GM12878 (cell line): ENCODE data around the gene FITM1. TPM values are rescaled to one million over a fixed set of nuclear protein-coding genes. Genes with fewer than 3 reads are reported as not detected.

Source experiments
- ATAC-seq: fragments of 200-7000 bp; cut with Tn5 transposase; 3 replicates; pipeline ENCODE4 v1.9.1; 2020; ENCODE audit warnings: mild to moderate bottlenecking, moderate library complexity
- BruUV-seq: library from RNA; stranded (reverse); fragments of 400-500 nt; replicated peaks from 2 replicates; lab custom pipeline; 2021; lab: Mats Ljungman, UMichigan
- CTCF ChIA-PET: fragments of 300-600 bp; sonication (Branson Sonifier 250); formaldehyde crosslinking; extraction: SDS; loops from one replicate; lab custom pipeline; 2021; ENCODE audit warnings: inconsistent platforms; lab: Yijun Ruan, JAX
- POLR2A ChIA-PET: fragments of 350-600 bp; formaldehyde crosslinking; extraction: SDS; loops from one replicate; lab custom pipeline; 2021; ENCODE audit warnings: inconsistent platforms; lab: Charles Lee
- RAD21 ChIA-PET: fragments of 300-600 bp; sonication (Branson Sonifier 250); formaldehyde crosslinking; loops from one replicate; lab custom pipeline; 2023; ENCODE audit warnings: antibody characterized with exemption; ENCODE audit not compliant: unreplicated experiment; lab: Charles Lee
- SMC1A ChIA-PET: fragments of 300-600 bp; sonication (Branson Sonifier 250); formaldehyde crosslinking; loops from one replicate; lab custom pipeline; 2023; ENCODE audit not compliant: unreplicated experiment, uncharacterized antibody; lab: Charles Lee
- DNase-seq: peaks from one replicate; pipeline ENCODE4 v3.0.0-alpha.2; 2011; ENCODE audit warnings: low read depth, low spot score
- FAIRE-seq: peaks from 3 replicates; lab custom pipeline; 2011; peaks lifted over from hg19 to GRCh38; lab: Jason Lieb, UNC
- H2AFZ ChIP-seq: 2 replicates; pipeline ENCODE4 v1.6.0; 2011; ENCODE audit warnings: low read depth, low read length, control low read depth; ENCODE audit not compliant: control insufficient read depth
- H3K27ac ChIP-seq: 2 replicates; pipeline ENCODE4 v1.5.1; 2011; ENCODE audit warnings: control low read depth; ENCODE audit not compliant: control insufficient read depth, insufficient read depth
- H3K27me3 ChIP-seq, 2 experiments: replicated peaks in 1 of 2; 2 replicates each; pipeline versions ENCODE4 v1.6.0 to v1.6.1; 2011; ENCODE audit warnings: low read length in 1 of 2; ENCODE audit not compliant: control insufficient read depth in 2 of 2, insufficient read depth in 2 of 2
- H3K36me3 ChIP-seq, 2 experiments: 2 replicates each; pipeline ENCODE4 v1.5.1; 2011; ENCODE audit warnings: low read length in 1 of 2; ENCODE audit not compliant: control insufficient read depth in 2 of 2, insufficient read depth in 2 of 2
- H3K4me1 ChIP-seq: 2 replicates; pipeline ENCODE4 v1.6.1; 2011; ENCODE audit warnings: mild to moderate bottlenecking, low read length, moderate library complexity, mixed read lengths; ENCODE audit not compliant: control insufficient read depth, insufficient read depth
- H3K4me2 ChIP-seq: 2 replicates; pipeline ENCODE4 v1.6.0; 2011; ENCODE audit warnings: control low read depth; ENCODE audit not compliant: control insufficient read depth, insufficient read depth
- H3K4me3 ChIP-seq: fragments of 200-600 bp; sonication (generic); 2 replicates; pipeline ENCODE4 v1.5.1; 2016
- H3K79me2 ChIP-seq: 2 replicates; pipeline ENCODE4 v1.6.0; 2011; ENCODE audit warnings: low read length; ENCODE audit not compliant: control insufficient read depth, insufficient read depth
- H3K9ac ChIP-seq: 2 replicates; pipeline ENCODE4 v1.8.0; 2011; ENCODE audit warnings: low read length, control low read depth, mixed read lengths; ENCODE audit not compliant: control insufficient read depth, insufficient read depth
- H3K9me3 ChIP-seq: replicated peaks from 3 replicates; pipeline ENCODE4 v1.5.1; 2011; ENCODE audit warnings: mild to moderate bottlenecking, low read length; ENCODE audit not compliant: control insufficient read depth, insufficient read depth
- H4K20me1 ChIP-seq: 2 replicates; pipeline ENCODE4 v1.6.0; 2011; ENCODE audit not compliant: control insufficient read depth, insufficient read depth
- ATF7 ChIP-seq: fragments of 450-650 bp; IDR thresholded peaks from 2 replicates; pipeline ENCODE4 v1.6.1; 2016; ENCODE audit warnings: low read depth, mild to moderate bottlenecking
- BCL3 ChIP-seq: IDR thresholded peaks from 2 replicates; pipeline ENCODE4 v1.6.1; 2011; ENCODE audit warnings: borderline replicate concordance, low read depth, mild to moderate bottlenecking, moderate library complexity, low read length; ENCODE audit not compliant: insufficient read depth, poor library complexity, severe bottlenecking
- CREB1 ChIP-seq: IDR thresholded peaks from 2 replicates; pipeline ENCODE4 v1.6.1; 2012; ENCODE audit warnings: low read depth, mild to moderate bottlenecking, inconsistent platforms
- EGR1 ChIP-seq, 2 experiments: IDR thresholded peaks; 1 replicate in 1 of 2; 2 replicates in 1 of 2; pipeline ENCODE4 v1.6.1; 2011 to 2012; ENCODE audit warnings: low read depth in 2 of 2, low read length in 2 of 2, borderline replicate concordance in 1 of 2, mild to moderate bottlenecking in 1 of 2, moderate library complexity in 1 of 2
- IKZF1 ChIP-seq: fragments of 450-650 bp; conservative IDR thresholded peaks from 2 replicates; pipeline ENCODE4 v1.6.1; 2017; ENCODE audit warnings: antibody characterized with exemption, mild to moderate bottlenecking
- LARP7 ChIP-seq: fragments of 450-650 bp; IDR thresholded peaks from 2 replicates; pipeline ENCODE4 v1.6.1; 2017; ENCODE audit warnings: mild to moderate bottlenecking
- MTA3 ChIP-seq: IDR thresholded peaks from 2 replicates; pipeline ENCODE4 v1.6.1; 2012; ENCODE audit warnings: low read length, inconsistent platforms, borderline replicate concordance
- NR2C1 ChIP-seq: fragments of 450-650 bp; IDR thresholded peaks from 2 replicates; pipeline ENCODE4 v1.6.1; 2017; ENCODE audit warnings: antibody characterized with exemption, mild to moderate bottlenecking, moderate library complexity
- SIX5 ChIP-seq: IDR thresholded peaks from 2 replicates; pipeline ENCODE4 v1.6.1; 2011; ENCODE audit warnings: mild to moderate bottlenecking, low read depth, low read length, moderate library complexity; ENCODE audit not compliant: severe bottlenecking
- SREBF2 ChIP-seq: IDR thresholded peaks from 2 replicates; pipeline ENCODE4 v1.6.1; 2012; ENCODE audit warnings: mild to moderate bottlenecking, low read length
- STAT1 ChIP-seq: fragments of 450-650 bp; conservative IDR thresholded peaks from 2 replicates; pipeline ENCODE4 v1.6.1; 2014; ENCODE audit warnings: antibody characterized with exemption, mild to moderate bottlenecking
- TCF3 ChIP-seq: IDR thresholded peaks from 2 replicates; pipeline ENCODE4 v1.6.1; 2012; ENCODE audit warnings: low read depth, mild to moderate bottlenecking, low read length, borderline replicate concordance; ENCODE audit not compliant: insufficient read depth
- TCF7 ChIP-seq: IDR thresholded peaks from 2 replicates; pipeline ENCODE4 v1.6.1; 2014; ENCODE audit warnings: antibody characterized with exemption, borderline replicate concordance
- ZNF592 ChIP-seq: fragments of 450-650 bp; IDR thresholded peaks from 2 replicates; pipeline ENCODE4 v1.6.1; 2017; ENCODE audit warnings: mild to moderate bottlenecking, moderate library complexity
- ZZZ3 ChIP-seq: IDR thresholded peaks from 2 replicates; pipeline ENCODE4 v1.6.1; 2011; ENCODE audit warnings: low read depth; ENCODE audit not compliant: control insufficient read depth, insufficient read length
- WGBS: methylation state at CpG from one replicate; pipeline ENCODE4 v1.1.6; 2016; ENCODE audit warnings: low lambda C conversion rate; ENCODE audit not compliant: insufficient replicate concordance, insufficient coverage; ENCODE audit errors: missing lambda C conversion rate; 5-methylcytosine and 5-hydroxymethylcytosine counted together
- in situ Hi-C: fragments of 300-500 bp; cut with MboI; formaldehyde crosslinking; loops from 9 replicates; pipeline ENCODE4 v1.14.3; 2018; ENCODE audit warnings: mixed read lengths
- intact Hi-C: fragments of 100-400 bp; cut with micrococcal nuclease; formaldehyde crosslinking; loops from one replicate; pipeline ENCODE4 v1.14.2; 2022; ENCODE audit not compliant: unreplicated experiment
- polyA plus RNA-seq, 11 experiments: library from polyadenylated mRNA; depleted of rRNA in 4 of 11; unstranded in 6 of 11; stranded (reverse) in 5 of 11; fragments of >200 nt; fragmentation: Nextera tagmentation in 4 of 11; fragmentation: Illumina TruSeq in 1 of 11; extraction: Ambion mirVana in 4 of 11; extraction: Trizol in 1 of 11; gene quantifications; 1 replicate in 1 of 11; 2 replicates in 10 of 11; pipeline versions ENCODE4 v1.2.1 to v1.2.3, GENCODE V29; 2011 to 2016; ENCODE audit warnings: inconsistent platforms in 2 of 11, missing spikeins in 2 of 11, low read depth in 1 of 11
- total RNA-seq, 4 experiments: library from RNA; depleted of rRNA in 3 of 4; stranded (reverse); fragments of >200 nt in 3 of 4; fragmentation: Illumina TruSeq in 1 of 4; extraction: Trizol in 1 of 4; gene quantifications; 2 replicates each; pipeline versions ENCODE4 v1.2.1 to v1.2.3, GENCODE V29; 2013 to 2021
- TF ChIP-seq, protein P1 (sequence below): fragments of 450-650 bp; IDR thresholded peaks from 2 replicates; pipeline ENCODE4 v1.6.1; 2016; ENCODE audit warnings: mild to moderate bottlenecking

FITM1 gene
- total and polyA plus RNA-seq, 10 of the 15 experiments (the other 5 are each of a cell fraction or from before 2014, with no cell fraction given), result 0.11 to 1.9 (median 0.45) TPM; not detected in 2

- RAD21 ChIA-PET, result no interaction called here
- no peak overlapping the region for H3K4me3 ChIP-seq
- in situ Hi-C loops (loop anchor here (25.0 kb wide), 1 partner anchor 809 kb away; the partner anchor contains the start of genes BCL2L2, PABPN1 and PPP1R3E), intact Hi-C loops (no loop called here)
- no TSS peak for BruUV-seq
- peaks cover 18% of the 10 kb centered on the region for H3K4me1 ChIP-seq
- no peaks in the 10 kb centered on the region for H3K9me3 ChIP-seq
- no peak for DNase-seq
- 97% methylated on average over 8 of the region's 8 CpGs for WGBS
- H3K27ac ChIP-seq, result no peak overlapping the region
- TF ChIP-seq TCF7 (no peak), NR2C1 (no peak), MTA3 (no peak), SREBF2 (no peak), BCL3 (no peak), ATF7 (no peak), LARP7 (no peak), TCF3 (no peak), EGR1 (IDR thresholded peaks at IDR 0.05; ENCODE audit: borderline replicate concordance in 1 of 2, low read depth in 2 of 2, low read length in 2 of 2) (no peak), CREB1 (no peak), STAT1 (no peak), ZZZ3 (no peak), ZNF592 (no peak), SIX5 (no peak), IKZF1 (no peak)
- TF ChIP-seq, protein P1, sequence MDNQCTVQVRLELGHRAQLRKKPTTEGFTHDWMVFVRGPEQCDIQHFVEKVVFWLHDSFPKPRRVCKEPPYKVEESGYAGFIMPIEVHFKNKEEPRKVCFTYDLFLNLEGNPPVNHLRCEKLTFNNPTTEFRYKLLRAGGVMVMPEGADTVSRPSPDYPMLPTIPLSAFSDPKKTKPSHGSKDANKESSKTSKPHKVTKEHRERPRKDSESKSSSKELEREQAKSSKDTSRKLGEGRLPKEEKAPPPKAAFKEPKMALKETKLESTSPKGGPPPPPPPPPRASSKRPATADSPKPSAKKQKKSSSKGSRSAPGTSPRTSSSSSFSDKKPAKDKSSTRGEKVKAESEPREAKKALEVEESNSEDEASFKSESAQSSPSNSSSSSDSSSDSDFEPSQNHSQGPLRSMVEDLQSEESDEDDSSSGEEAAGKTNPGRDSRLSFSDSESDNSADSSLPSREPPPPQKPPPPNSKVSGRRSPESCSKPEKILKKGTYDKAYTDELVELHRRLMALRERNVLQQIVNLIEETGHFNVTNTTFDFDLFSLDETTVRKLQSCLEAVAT, result no peak
- SMC1A ChIA-PET, result no interaction called here
- H3K36me3 ChIP-seq, result peaks cover 16 to 27% of the 10 kb centered on the region in 2 experiments
- no peak overlapping the region for H3K4me2 ChIP-seq
- ATAC-seq, result no peak
- POLR2A ChIA-PET, result interaction anchor here (1.5 to 17.1 kb wide), 2 partner anchors 15 kb away, joined by 3 to 276 read pairs; partner anchors contain the start of genes EMC9, FITM1 and PSME1
- H4K20me1 ChIP-seq, result no peaks in the 10 kb centered on the region
- peaks cover 5% of the 10 kb centered on the region for H3K79me2 ChIP-seq
- H3K27me3 ChIP-seq, result no peaks in the 10 kb centered on the region
- no peak overlapping the region for H3K9ac ChIP-seq
- H2AFZ ChIP-seq, result no peak overlapping the region
- FAIRE-seq, result no peak
- CTCF ChIA-PET, result interaction anchor here (1.2 kb wide), 1 partner anchor 186 kb away, joined by 3 read pairs; the partner anchor contains the start of gene CIDEB
These were observed 9.2 kb upstream of the FITM1 start for GRCh38 chr14:24121210-24121609.
